ENCODE measurements around the gene MED26.

DNA sequence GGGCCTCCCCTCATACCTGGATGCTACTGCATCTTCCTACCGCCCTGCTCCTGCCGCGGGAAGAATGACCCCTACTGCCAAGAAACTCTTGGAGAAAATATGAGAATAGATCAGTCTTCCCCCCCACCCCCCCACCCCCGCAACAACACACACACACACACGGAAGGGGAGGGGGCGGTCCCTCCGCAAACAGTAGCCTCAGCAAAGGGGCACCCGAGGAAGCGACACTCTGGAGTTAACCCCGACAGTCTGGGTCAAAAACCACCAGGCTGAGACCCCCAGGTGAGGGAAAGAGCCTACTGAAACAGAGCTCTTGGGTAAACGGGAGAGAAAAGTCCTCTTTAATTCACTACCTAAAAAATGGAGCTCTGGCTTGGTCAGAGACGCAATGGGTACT, 1.2 kb downstream of the MED26 start:
- TF ChIP-seq, protein P1, sequence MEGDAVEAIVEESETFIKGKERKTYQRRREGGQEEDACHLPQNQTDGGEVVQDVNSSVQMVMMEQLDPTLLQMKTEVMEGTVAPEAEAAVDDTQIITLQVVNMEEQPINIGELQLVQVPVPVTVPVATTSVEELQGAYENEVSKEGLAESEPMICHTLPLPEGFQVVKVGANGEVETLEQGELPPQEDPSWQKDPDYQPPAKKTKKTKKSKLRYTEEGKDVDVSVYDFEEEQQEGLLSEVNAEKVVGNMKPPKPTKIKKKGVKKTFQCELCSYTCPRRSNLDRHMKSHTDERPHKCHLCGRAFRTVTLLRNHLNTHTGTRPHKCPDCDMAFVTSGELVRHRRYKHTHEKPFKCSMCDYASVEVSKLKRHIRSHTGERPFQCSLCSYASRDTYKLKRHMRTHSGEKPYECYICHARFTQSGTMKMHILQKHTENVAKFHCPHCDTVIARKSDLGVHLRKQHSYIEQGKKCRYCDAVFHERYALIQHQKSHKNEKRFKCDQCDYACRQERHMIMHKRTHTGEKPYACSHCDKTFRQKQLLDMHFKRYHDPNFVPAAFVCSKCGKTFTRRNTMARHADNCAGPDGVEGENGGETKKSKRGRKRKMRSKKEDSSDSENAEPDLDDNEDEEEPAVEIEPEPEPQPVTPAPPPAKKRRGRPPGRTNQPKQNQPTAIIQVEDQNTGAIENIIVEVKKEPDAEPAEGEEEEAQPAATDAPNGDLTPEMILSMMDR (conservative IDR thresholded peaks at IDR 0.05; ENCODE audit: low read depth, low read length): no peak
- no peak for TF ChIP-seq EZH2 (IDR thresholded peaks at IDR 0.05; ENCODE audit: borderline replicate concordance, low read depth, low read length, poor library complexity, severe bottlenecking)

Data from A673 (cell line).